Upper lobe of left lung (tissue), 6 donors: ENCODE measurements around the gene ANKRD44. TPM values are rescaled to one million over a fixed set of nuclear protein-coding genes. Genes with fewer than 3 reads are reported as not detected.

Source experiments
- ATAC-seq, 2 donors: fragments of 200-7000 bp; cut with Tn5 transposase; one replicate each; pipeline ENCODE4 v1.9.1; 2022; ENCODE audit warnings: mild to moderate bottlenecking in 2 of 2, moderate library complexity in 2 of 2; ENCODE audit not compliant: low FRiP score in 2 of 2
- DNase-seq, 2 donors: peaks; one replicate each; pipeline ENCODE4 v3.0.0-alpha.2; 2019 to 2020
- H3K27ac ChIP-seq, 4 donors: fragments of 200-600 bp; sonication (generic); one replicate each; pipeline ENCODE4 v1.5.1; 2016 to 2019
- H3K27me3 ChIP-seq, 4 donors: fragments of 200-600 bp; sonication (generic); one replicate each; pipeline ENCODE4 v1.5.1; 2017 to 2019
- H3K36me3 ChIP-seq, 4 donors: fragments of 200-600 bp; sonication (generic); one replicate each; pipeline ENCODE4 v1.5.1; 2016 to 2019
- H3K4me1 ChIP-seq, 4 donors: fragments of 200-600 bp; sonication (generic); one replicate each; pipeline ENCODE4 v1.5.1; 2018 to 2019
- H3K4me3 ChIP-seq, 4 donors: fragments of 200-600 bp; sonication (generic); one replicate each; pipeline ENCODE4 v1.5.1; 2017 to 2019; ENCODE audit warnings: mild to moderate bottlenecking in 2 of 4, moderate library complexity in 1 of 4
- H3K9me3 ChIP-seq, 4 donors: fragments of 200-600 bp; sonication (generic); one replicate each; pipeline ENCODE4 v1.5.1; 2018 to 2019
- EP300 ChIP-seq, 4 donors: sonication (generic); formaldehyde crosslinking; IDR thresholded peaks; one replicate each; pipeline ENCODE4 v1.5.1; 2017; ENCODE audit warnings: antibody characterized with exemption in 4 of 4, control low read depth in 2 of 4
- POLR2A ChIP-seq, 4 donors: fragments of 450-650 bp; IDR thresholded peaks; one replicate each; pipeline ENCODE4 v1.5.1; 2016 to 2017; ENCODE audit warnings: antibody characterized with exemption in 4 of 4, mild to moderate bottlenecking in 2 of 4
- POLR2AphosphoS5 ChIP-seq, 2 donors: sonication (generic); formaldehyde crosslinking; IDR thresholded peaks; one replicate each; pipeline ENCODE4 v1.5.1; 2017; ENCODE audit warnings: antibody characterized with exemption in 2 of 2
- WGBS, 2 donors: methylation state at CpG; one replicate each; pipeline ENCODE4 v1.1.5; 2017 to 2018; 5-methylcytosine and 5-hydroxymethylcytosine counted together
- total RNA-seq, 6 donors: library from RNA; depleted of rRNA in 4 of 6; stranded (reverse); fragments of >200 nt in 4 of 6; gene quantifications; one replicate each; pipeline versions ENCODE4 v1.1.0 to v1.2.1, GENCODE V29; 2016 to 2021
- TF ChIP-seq, protein P1 (sequence below), 6 experiments: fragments of 450-650 bp in 4 of 6; fragments of 200-600 bp in 2 of 6; sonication (generic) in 2 of 6; IDR thresholded peaks; one replicate each; pipeline ENCODE4 v1.5.1; 2016 to 2019; ENCODE audit warnings: antibody characterized with exemption in 6 of 6
- donor health status: DM: no; HTN: no; CAD: no; lungs with moderate emphysema.
- donor health status: DM: no; HTN: yes; CAD: no; lungs with severe emphysema.

The ANKRD44 gene
- total RNA-seq, 6 donors from 2014 or later, result 41.0 to 91.1 (median 61.7) TPM

DNA sequence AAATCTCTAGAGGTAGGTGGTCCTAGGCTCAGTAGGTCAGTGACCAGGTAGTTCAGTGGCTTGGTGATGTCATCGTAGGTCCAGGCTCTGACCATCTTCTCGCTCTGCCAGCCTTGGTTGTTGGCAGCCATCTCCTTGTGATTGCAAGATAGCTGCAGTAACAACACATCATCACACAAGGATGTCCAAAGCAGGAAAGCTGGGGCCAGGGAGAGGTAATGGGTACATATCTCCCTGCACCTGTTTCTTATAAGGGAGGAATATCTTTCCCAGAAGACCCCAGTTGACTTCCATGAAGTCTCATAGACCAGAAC lies 60.5 kb downstream of the ANKRD44 start:
- Histone ChIP-seq H3K36me3 (no peaks in the 10 kb centered on the region), H3K4me1 (peaks cover 11 to 30% (median 15%) of the 10 kb centered on the region in 4 donors), H3K27ac (no peak overlapping the region), H3K27me3 (no peaks in the 10 kb centered on the region), H3K9me3 (no peaks in the 10 kb centered on the region), H3K4me3 (no peak overlapping the region)
- ATAC-seq (no peak), DNase-seq (no peak)
- 93 to 94% methylated on average over 2 of the region's 2 CpGs for WGBS, 2 donors
- TF ChIP-seq, protein P1, sequence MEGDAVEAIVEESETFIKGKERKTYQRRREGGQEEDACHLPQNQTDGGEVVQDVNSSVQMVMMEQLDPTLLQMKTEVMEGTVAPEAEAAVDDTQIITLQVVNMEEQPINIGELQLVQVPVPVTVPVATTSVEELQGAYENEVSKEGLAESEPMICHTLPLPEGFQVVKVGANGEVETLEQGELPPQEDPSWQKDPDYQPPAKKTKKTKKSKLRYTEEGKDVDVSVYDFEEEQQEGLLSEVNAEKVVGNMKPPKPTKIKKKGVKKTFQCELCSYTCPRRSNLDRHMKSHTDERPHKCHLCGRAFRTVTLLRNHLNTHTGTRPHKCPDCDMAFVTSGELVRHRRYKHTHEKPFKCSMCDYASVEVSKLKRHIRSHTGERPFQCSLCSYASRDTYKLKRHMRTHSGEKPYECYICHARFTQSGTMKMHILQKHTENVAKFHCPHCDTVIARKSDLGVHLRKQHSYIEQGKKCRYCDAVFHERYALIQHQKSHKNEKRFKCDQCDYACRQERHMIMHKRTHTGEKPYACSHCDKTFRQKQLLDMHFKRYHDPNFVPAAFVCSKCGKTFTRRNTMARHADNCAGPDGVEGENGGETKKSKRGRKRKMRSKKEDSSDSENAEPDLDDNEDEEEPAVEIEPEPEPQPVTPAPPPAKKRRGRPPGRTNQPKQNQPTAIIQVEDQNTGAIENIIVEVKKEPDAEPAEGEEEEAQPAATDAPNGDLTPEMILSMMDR (IDR thresholded peaks at IDR 0.05), result no peak
- TF ChIP-seq POLR2AphosphoS5 (IDR thresholded peaks at IDR 0.05) (no peak), EP300 (IDR thresholded peaks at IDR 0.05) (no peak), POLR2A (IDR thresholded peaks at IDR 0.05) (no peak)

GRCh38 chr2:197249381-197250083 lies 61.0 kb downstream of the ANKRD44 start:
- no peak overlapping the region for H3K27ac ChIP-seq
- H3K4me3 ChIP-seq, result no peak overlapping the region
- H3K27me3 ChIP-seq, result no peaks in the 10 kb centered on the region
- no peak for TF ChIP-seq EP300 (IDR thresholded peaks at IDR 0.05)
- TF ChIP-seq, protein P1 (IDR thresholded peaks at IDR 0.05), result no peak
- H3K4me1 ChIP-seq, result peaks cover 6 to 28% (median 11%) of the 10 kb centered on the region in 4 donors
- no peaks in the 10 kb centered on the region for H3K9me3 ChIP-seq
- no peaks in the 10 kb centered on the region for H3K36me3 ChIP-seq
- DNase-seq (no peak), ATAC-seq (no peak)
- 64 to 71% methylated on average over 3 of the region's 3 CpGs for WGBS, 2 donors

- ATAC-seq (peak in 1 of 2 donors; percentile 50), DNase-seq (peak in 1 of 2 donors; percentile 58)
- H3K4me3 ChIP-seq, result no peak overlapping the region
- 62 to 64% methylated on average over 3 of the region's 3 CpGs for WGBS, 2 donors
- no peak overlapping the region for H3K27ac ChIP-seq
- no peaks in the 10 kb centered on the region for H3K36me3 ChIP-seq
- no peaks in the 10 kb centered on the region for H3K9me3 ChIP-seq
- no peak for TF ChIP-seq POLR2A (IDR thresholded peaks at IDR 0.05)
- TF ChIP-seq, protein P1 (IDR thresholded peaks at IDR 0.05), result no peak
- TF ChIP-seq EP300 (IDR thresholded peaks at IDR 0.05), result no peak
- no peak for TF ChIP-seq POLR2AphosphoS5 (IDR thresholded peaks at IDR 0.05)
- no peaks in the 10 kb centered on the region for H3K27me3 ChIP-seq
- H3K4me1 ChIP-seq, result peaks cover 6 to 24% (median 10%) of the 10 kb centered on the region in 4 donors
These were observed 62.0 kb downstream of the ANKRD44 start for GRCh38 chr2:197248623-197249022.

GRCh38 chr2:197248001-197248401 lies 62.6 kb downstream of the ANKRD44 start:
- Histone ChIP-seq H3K36me3 (no peaks in the 10 kb centered on the region), H3K27me3 (no peaks in the 10 kb centered on the region), H3K27ac (no peak overlapping the region), H3K9me3 (no peaks in the 10 kb centered on the region), H3K4me3 (no peak overlapping the region), H3K4me1 (peaks cover 6 to 25% (median 10%) of the 10 kb centered on the region in 4 donors)
- no peak for TF ChIP-seq POLR2A (IDR thresholded peaks at IDR 0.05)
- TF ChIP-seq, protein P1 (IDR thresholded peaks at IDR 0.05), result no peak
- no peak for TF ChIP-seq POLR2AphosphoS5 (IDR thresholded peaks at IDR 0.05)
- TF ChIP-seq EP300 (IDR thresholded peaks at IDR 0.05), result no peak
- DNase-seq, result no peak
- ATAC-seq, result no peak
- WGBS, 2 donors, result 92 to 94% methylated on average over 4 of the region's 4 CpGs

DNA sequence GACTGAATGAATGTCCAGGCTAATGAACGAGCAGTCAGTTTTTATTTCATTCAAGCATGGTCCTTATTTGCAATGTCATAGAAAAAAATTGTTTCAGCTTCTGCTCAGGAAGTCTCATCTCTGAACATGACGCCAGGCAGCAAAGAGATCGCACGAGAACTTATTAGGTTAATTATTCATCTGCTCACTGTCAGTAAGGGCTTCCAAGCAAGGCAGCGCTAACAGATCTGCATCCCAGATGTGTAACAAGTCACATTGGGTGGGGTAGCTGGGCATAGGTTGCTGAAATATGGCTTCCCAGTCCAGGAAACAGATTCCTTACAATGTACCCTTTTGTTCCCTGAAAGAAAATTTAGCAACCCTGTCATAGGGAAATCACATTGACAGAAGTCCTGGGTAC lies 63.5 kb downstream of the ANKRD44 start:
- no peaks in the 10 kb centered on the region for H3K27me3 ChIP-seq
- ATAC-seq (no peak), DNase-seq (no peak)
- H3K36me3 ChIP-seq, result no peaks in the 10 kb centered on the region
- TF ChIP-seq EP300 (IDR thresholded peaks at IDR 0.05) (no peak), POLR2AphosphoS5 (IDR thresholded peaks at IDR 0.05) (no peak), POLR2A (IDR thresholded peaks at IDR 0.05) (no peak)
- TF ChIP-seq, protein P1 (IDR thresholded peaks at IDR 0.05), result no peak
- WGBS, 2 donors, result 82 to 87% methylated on average over 5 of the region's 5 CpGs
- no peaks in the 10 kb centered on the region for H3K9me3 ChIP-seq
- peaks cover 6 to 34% (median 15%) of the 10 kb centered on the region in 4 donors for H3K4me1 ChIP-seq
- no peak overlapping the region for H3K4me3 ChIP-seq
- H3K27ac ChIP-seq, result no peak overlapping the region
